BJ (cell line): ENCODE measurements around the gene SH3RF3. TPM values are rescaled to one million over a fixed set of nuclear protein-coding genes. Genes with fewer than 3 reads are reported as not detected.

Source experiments
- CTCF ChIA-PET: fragments of 350-600 bp; formaldehyde crosslinking; extraction: SDS; loops from one replicate; lab custom pipeline; 2021; ENCODE audit warnings: antibody characterized with exemption, inconsistent platforms; lab: Yijun Ruan, JAX
- POLR2A ChIA-PET: fragments of 300-600 bp; sonication (Branson Sonifier 250); formaldehyde crosslinking; extraction: SDS; loops from one replicate; lab custom pipeline; 2021; ENCODE audit warnings: antibody characterized with exemption; lab: Charles Lee
- DNase-seq: peaks from one replicate; pipeline ENCODE4 v3.0.0-alpha.2; 2011; ENCODE audit warnings: low read depth
- H3K27me3 ChIP-seq: 2 replicates; pipeline ENCODE4 v1.6.0; 2011; ENCODE audit warnings: low read length; ENCODE audit not compliant: control insufficient read depth, insufficient read depth
- H3K36me3 ChIP-seq: 2 replicates; pipeline ENCODE4 v1.5.1; 2011; ENCODE audit warnings: low read length; ENCODE audit not compliant: control insufficient read depth, insufficient read depth
- H3K4me3 ChIP-seq: 2 replicates; pipeline ENCODE4 v1.5.1; 2011; ENCODE audit warnings: low read depth, mild to moderate bottlenecking, control low read depth, low read length
- CTCF ChIP-seq: IDR thresholded peaks from 2 replicates; pipeline ENCODE4 v1.5.1; 2011; ENCODE audit warnings: low read depth, mild to moderate bottlenecking, control low read depth, inconsistent platforms, low read length, moderate library complexity; ENCODE audit not compliant: insufficient read depth
- polyA plus RNA-seq: library from polyadenylated mRNA; depleted of rRNA; stranded (reverse); fragments of >200 nt; gene quantifications from 2 replicates; pipeline ENCODE4 v1.2.3, GENCODE V29; 2011

SH3RF3 gene
- polyA plus RNA-seq, 1 experiment = 3.6 TPM

DNA sequence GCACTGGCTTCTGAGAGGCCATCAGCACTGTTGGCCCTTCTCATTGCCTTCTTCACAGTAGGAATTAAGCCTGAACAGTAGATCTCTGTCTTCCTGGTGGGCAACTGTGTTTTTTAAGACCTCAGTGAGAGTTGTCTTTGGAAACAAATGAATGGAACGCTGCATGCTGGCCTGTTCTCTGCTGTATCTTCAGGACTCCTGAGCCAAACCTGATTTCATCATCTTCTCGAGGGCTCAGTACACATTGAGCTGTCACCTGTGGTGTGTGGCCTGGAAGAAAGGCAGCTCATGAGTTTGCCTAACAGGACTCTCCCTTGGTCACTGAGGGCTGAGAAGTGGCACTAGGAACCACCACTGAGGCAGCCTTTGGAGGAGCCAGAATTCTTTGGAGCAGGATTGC is 39.7 kb downstream of the SH3RF3 start:
- CTCF ChIA-PET = interaction anchor here (0.7 to 1.7 kb wide), 3 partner anchors 15 to 154 kb away, joined by 3 to 5 read pairs (median 4); no protein-coding TSS in a partner anchor
- DNase-seq = no peak
- Histone ChIP-seq H3K4me3 (no peak overlapping the region), H3K36me3 (no peaks in the 10 kb centered on the region; the same call in 1 of the 2 replicates), H3K27me3 (no peaks in the 10 kb centered on the region)
- POLR2A ChIA-PET = no interaction called here
- TF ChIP-seq CTCF = no peak

GRCh38 chr2:109170645-109171044 is 41.6 kb downstream of the SH3RF3 start:
- no peak for DNase-seq
- CTCF ChIA-PET = interaction anchor here (0.8 to 1.3 kb wide), 4 partner anchors 13 to 340 kb away, joined by 3 to 6 read pairs (median 3); no protein-coding TSS in a partner anchor
- Histone ChIP-seq H3K4me3 (no peak overlapping the region), H3K27me3 (no peaks in the 10 kb centered on the region), H3K36me3 (no peaks in the 10 kb centered on the region)
- POLR2A ChIA-PET = no interaction called here
- TF ChIP-seq CTCF = no peak

DNA sequence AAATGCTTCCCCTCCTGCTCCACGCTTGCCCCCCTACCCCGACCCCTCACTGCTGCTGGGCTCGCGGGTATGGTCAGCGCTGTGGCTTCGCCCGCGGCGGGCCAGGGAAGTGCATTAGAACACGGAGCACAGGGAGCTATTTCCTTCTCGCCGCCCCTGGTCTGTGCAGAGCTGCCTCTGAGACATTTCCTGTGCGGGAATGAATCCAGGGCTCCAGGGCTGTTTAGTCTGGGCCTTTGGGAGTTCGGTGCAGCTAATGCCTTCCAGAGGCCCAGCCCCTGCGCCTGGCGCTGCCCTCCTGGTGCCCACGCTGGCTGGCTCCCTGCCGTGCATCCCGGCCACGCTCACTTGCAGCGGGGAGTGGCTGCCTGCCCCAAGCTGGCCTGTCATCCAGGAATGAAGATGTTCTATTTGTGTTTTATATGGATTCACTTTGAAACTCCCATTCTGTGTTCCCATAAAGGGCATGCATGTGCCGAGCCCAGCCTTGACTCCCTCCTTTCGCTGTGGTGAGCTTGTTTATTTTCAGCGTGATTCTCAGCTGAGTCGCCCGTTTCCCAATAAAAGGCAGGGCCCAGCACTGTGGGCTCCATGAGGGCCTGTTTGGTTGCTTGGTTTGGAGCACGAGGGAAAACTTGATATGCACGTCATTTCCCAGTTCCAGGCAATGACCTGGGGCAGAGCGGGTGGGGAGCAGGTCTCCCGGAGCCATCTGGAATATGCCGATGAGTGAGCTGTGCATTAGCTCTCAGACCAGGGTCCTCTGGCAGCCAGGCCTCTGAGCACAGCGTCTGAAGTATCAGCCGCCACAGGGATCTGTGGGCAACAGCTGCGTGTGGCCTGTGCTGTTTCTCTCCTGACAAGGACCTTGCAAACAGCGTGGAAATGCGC is 42.7 kb downstream of the SH3RF3 start:
- POLR2A ChIA-PET = interaction anchor here (1.2 kb wide), 1 partner anchor 46 kb away, joined by 4 read pairs; no protein-coding TSS in a partner anchor
- TF ChIP-seq CTCF = peak; percentile 50
- Histone ChIP-seq H3K4me3 (peak overlapping the region; percentile 3; the same call in 1 of the 2 replicates), H3K36me3 (no peaks in the 10 kb centered on the region), H3K27me3 (no peaks in the 10 kb centered on the region)
- peak; percentile 97 for DNase-seq
- CTCF ChIA-PET = interaction anchor here (0.6 to 1.3 kb wide), 7 partner anchors 12 to 339 kb away, joined by 3 to 6 read pairs (median 3); no protein-coding TSS in a partner anchor

GRCh38 chr2:109172556-109173105 is 43.6 kb downstream of the SH3RF3 start:
- no peak for DNase-seq
- CTCF ChIA-PET = no interaction called here
- no peak overlapping the region for H3K4me3 ChIP-seq

More at GRCh38 chr2:109172556-109173105, 43.6 kb downstream of the SH3RF3 start:
- TF ChIP-seq CTCF = no peak
- Histone ChIP-seq H3K36me3 (no peaks in the 10 kb centered on the region), H3K27me3 (no peaks in the 10 kb centered on the region)
- POLR2A ChIA-PET = interaction anchor here (1.2 kb wide), 1 partner anchor 45 kb away, joined by 4 read pairs; no protein-coding TSS in a partner anchor
